ENCODE measurements around the gene DHX9. TPM values are rescaled to one million over a fixed set of nuclear protein-coding genes. Genes with fewer than 3 reads are reported as not detected.
A peak's percentile ranks its signal among the peaks of the same experiment; 100 is the strongest.

DHX9 gene
- total RNA-seq, 2 experiments from 2014 or later, result 213 to 228 TPM

DNA sequence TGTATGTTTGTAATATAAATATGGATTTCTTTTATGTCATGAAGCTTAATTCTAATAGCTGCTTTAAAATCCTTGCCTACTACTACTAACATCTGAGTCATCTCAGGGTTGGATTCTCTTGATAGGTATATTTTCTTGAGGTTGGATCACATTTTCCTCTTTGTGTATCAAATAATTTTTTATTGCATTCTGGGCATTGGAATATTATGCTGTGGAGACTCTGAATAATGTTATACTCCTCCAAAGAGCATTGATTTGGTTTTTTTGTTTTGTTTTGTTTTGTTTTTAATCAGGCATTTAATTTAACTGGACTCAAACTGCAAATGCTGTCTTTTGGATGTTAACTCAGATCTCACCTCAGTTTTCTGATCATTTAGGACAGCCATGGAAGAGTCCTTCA, 8.0 kb downstream of the DHX9 start:
- TF ChIP-seq, protein P1, sequence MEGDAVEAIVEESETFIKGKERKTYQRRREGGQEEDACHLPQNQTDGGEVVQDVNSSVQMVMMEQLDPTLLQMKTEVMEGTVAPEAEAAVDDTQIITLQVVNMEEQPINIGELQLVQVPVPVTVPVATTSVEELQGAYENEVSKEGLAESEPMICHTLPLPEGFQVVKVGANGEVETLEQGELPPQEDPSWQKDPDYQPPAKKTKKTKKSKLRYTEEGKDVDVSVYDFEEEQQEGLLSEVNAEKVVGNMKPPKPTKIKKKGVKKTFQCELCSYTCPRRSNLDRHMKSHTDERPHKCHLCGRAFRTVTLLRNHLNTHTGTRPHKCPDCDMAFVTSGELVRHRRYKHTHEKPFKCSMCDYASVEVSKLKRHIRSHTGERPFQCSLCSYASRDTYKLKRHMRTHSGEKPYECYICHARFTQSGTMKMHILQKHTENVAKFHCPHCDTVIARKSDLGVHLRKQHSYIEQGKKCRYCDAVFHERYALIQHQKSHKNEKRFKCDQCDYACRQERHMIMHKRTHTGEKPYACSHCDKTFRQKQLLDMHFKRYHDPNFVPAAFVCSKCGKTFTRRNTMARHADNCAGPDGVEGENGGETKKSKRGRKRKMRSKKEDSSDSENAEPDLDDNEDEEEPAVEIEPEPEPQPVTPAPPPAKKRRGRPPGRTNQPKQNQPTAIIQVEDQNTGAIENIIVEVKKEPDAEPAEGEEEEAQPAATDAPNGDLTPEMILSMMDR (IDR thresholded peaks at IDR 0.05), result no peak
- intact Hi-C loops (cut with micrococcal nuclease), result no loop called here
- Mint-ChIP-seq H3K27ac (peak overlapping the region; percentile 62), H3K4me3 (no peak overlapping the region), H3K9me3 (no peaks in the 10 kb centered on the region), H3K36me3 (ENCODE audit: low read depth) (peaks cover 85% of the 10 kb centered on the region), H3K27me3 (no peaks in the 10 kb centered on the region), H3K4me1 (ENCODE audit: low read depth) (peaks cover 83% of the 10 kb centered on the region)
- DNase-seq, result no peak
- ChIA-PET POLR2A (interaction anchor here (1.5 kb wide), 1 partner anchor 19 kb away, joined by 6 read pairs; no protein-coding TSS in a partner anchor), CTCF (interaction anchor here (0.8 to 1.7 kb wide), 3 partner anchors 11 to 65 kb away, joined by 3 to 4 read pairs (median 3); no protein-coding TSS in a partner anchor)
- no peak for ATAC-seq

DNA sequence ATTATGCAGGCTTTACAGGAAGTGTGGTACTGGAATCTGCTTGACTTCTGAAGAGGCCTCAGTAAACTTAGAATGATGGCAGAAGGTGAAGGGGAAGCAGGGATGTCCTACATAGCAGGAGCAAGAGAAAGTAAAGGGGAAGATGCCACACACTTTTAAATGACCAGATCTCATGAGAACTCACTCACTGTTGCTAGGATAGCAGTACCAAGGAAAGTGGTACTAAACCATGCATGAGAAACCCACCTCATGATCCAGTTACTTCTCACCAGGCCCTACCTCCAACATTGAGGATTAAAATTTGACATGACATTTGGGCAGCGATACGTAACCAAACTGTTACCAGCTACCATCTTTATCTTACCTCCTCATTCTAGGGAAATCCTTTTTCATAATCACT, 9.6 kb downstream of the DHX9 start:
- intact Hi-C loops (cut with micrococcal nuclease), result no loop called here
- no peak for ATAC-seq
- ChIA-PET CTCF (no interaction called here), POLR2A (interaction anchor here (0.9 kb wide), 1 partner anchor 20 kb away, joined by 4 read pairs; no protein-coding TSS in a partner anchor)
- no peak for DNase-seq
- H3K4me1 Mint-ChIP-seq (ENCODE audit: low read depth), result peaks cover 68% of the 10 kb centered on the region
- H3K36me3 Mint-ChIP-seq (ENCODE audit: low read depth), result peaks cover 79% of the 10 kb centered on the region
- TF ChIP-seq, protein P1 (IDR thresholded peaks at IDR 0.05), result no peak
- no peak overlapping the region for H3K27ac Mint-ChIP-seq
- no peaks in the 10 kb centered on the region for H3K27me3 Mint-ChIP-seq
- H3K9me3 Mint-ChIP-seq, result no peaks in the 10 kb centered on the region
- no peak overlapping the region for H3K4me3 Mint-ChIP-seq

DNA sequence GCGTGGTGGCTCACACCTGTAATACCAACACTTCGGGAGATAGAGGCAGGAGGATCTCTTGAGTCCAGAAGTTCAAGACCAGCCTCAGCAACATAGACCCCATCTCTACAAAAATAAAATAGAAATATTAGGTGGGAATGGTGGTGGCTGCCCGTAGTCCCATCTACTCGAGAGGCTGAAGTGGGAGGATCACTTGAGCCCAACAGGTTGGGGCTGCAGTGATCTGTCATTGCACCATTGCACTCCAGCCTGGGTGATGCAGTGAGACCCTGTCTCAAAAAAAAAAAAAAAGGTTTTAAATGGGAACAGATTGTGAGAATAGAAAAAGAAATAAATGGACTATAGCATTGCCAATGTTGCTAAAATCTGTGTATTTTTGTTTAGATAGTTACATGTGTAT, 11.2 kb downstream of the DHX9 start:
- intact Hi-C loops (cut with micrococcal nuclease), result no loop called here

DNA sequence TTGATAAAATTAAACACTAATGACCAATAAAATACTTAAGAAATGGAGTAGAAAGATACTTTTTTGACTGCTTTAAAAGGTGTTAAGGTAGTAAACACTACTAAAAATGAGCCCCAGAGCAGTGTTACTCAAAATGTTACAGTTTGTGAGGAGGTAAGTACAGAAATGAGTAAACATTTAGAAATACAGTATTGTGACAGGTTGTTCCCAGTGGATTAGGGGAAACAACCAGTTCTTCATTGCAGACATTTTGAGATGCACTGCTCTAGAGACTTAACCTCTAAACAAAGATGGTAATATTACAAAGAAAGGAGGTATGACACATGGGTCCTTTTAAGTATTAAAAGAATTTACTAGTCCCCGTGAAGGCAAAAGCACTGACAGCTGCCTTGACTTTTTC, 12.7 kb downstream of the DHX9 start:
- no peaks in the 10 kb centered on the region for H3K27me3 Mint-ChIP-seq
- POLR2A ChIA-PET, result interaction anchor here (0.8 kb wide), 1 partner anchor 11 kb away, joined by 6 read pairs; no protein-coding TSS in a partner anchor
- intact Hi-C loops (cut with micrococcal nuclease), result no loop called here
- CTCF ChIA-PET, result no interaction called here
- DNase-seq (no peak), ATAC-seq (no peak)
- TF ChIP-seq, protein P1 (IDR thresholded peaks at IDR 0.05), result no peak
- peaks cover 39% of the 10 kb centered on the region for H3K4me1 Mint-ChIP-seq (ENCODE audit: low read depth)
- no peak overlapping the region for H3K4me3 Mint-ChIP-seq
- peaks cover 71% of the 10 kb centered on the region for H3K36me3 Mint-ChIP-seq (ENCODE audit: low read depth)
- no peak overlapping the region for H3K27ac Mint-ChIP-seq
- no peaks in the 10 kb centered on the region for H3K9me3 Mint-ChIP-seq

More for the DNA sequence above, 11.2 kb downstream of the DHX9 start:
- no peak for DNase-seq
- ChIA-PET CTCF (no interaction called here), POLR2A (interaction anchor here (0.6 to 0.9 kb wide), 2 partner anchors 10 to 50 kb away, joined by 4 read pairs; no protein-coding TSS in a partner anchor)
- peak overlapping the region; percentile 52 for H3K27ac Mint-ChIP-seq
- H3K4me1 Mint-ChIP-seq (ENCODE audit: low read depth), result peaks cover 53% of the 10 kb centered on the region
- no peak for ATAC-seq
- TF ChIP-seq, protein P1 (IDR thresholded peaks at IDR 0.05), result no peak
- no peaks in the 10 kb centered on the region for H3K27me3 Mint-ChIP-seq
- H3K4me3 Mint-ChIP-seq, result no peak overlapping the region
- peaks cover 75% of the 10 kb centered on the region for H3K36me3 Mint-ChIP-seq (ENCODE audit: low read depth)
- no peaks in the 10 kb centered on the region for H3K9me3 Mint-ChIP-seq

DNA sequence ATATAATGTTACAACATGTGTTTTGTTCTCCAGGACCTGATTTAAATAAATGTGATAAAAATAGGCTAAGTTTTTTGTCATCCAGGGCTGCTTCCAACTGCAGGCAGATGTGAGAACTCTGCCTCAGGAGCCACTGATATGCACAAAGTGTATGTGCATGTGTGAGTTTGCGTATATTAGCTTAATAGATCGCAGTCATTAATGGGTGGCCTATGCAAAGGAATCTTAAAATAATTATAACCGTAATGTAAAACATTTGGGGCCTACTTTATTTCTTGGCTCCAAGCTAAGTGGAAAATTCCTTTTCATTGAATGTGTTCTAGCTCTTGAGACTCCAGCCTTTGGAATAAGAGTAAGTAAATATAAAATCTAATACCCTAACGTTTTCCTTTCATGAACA, 16.8 kb downstream of the DHX9 start:
- intact Hi-C loops (cut with micrococcal nuclease), result no loop called here
- Mint-ChIP-seq H3K36me3 (ENCODE audit: low read depth) (peaks cover 70% of the 10 kb centered on the region), H3K4me3 (no peak overlapping the region), H3K4me1 (ENCODE audit: low read depth) (peaks cover 26% of the 10 kb centered on the region), H3K9me3 (no peaks in the 10 kb centered on the region), H3K27me3 (no peaks in the 10 kb centered on the region), H3K27ac (no peak overlapping the region)
- DNase-seq (no peak), ATAC-seq (no peak)
- TF ChIP-seq, protein P1 (IDR thresholded peaks at IDR 0.05), result no peak
- CTCF ChIA-PET, result interaction anchor here (1.1 kb wide), 1 partner anchor 24 kb away, joined by 3 read pairs; no protein-coding TSS in a partner anchor
- POLR2A ChIA-PET, result interaction anchor here (0.6 to 4.3 kb wide), 6 partner anchors 9 to 26 kb away, joined by 3 to 18 read pairs (median 4); partner anchors contain the start of gene DHX9
